ENCODE data around the gene FANCC. TPM values are rescaled to one million over a fixed set of nuclear protein-coding genes. Genes with fewer than 3 reads are reported as not detected.

FANCC gene
- total RNA-seq, 4 donors from 2014 or later, result 2.2 to 9.3 (median 6.5) TPM

DNA sequence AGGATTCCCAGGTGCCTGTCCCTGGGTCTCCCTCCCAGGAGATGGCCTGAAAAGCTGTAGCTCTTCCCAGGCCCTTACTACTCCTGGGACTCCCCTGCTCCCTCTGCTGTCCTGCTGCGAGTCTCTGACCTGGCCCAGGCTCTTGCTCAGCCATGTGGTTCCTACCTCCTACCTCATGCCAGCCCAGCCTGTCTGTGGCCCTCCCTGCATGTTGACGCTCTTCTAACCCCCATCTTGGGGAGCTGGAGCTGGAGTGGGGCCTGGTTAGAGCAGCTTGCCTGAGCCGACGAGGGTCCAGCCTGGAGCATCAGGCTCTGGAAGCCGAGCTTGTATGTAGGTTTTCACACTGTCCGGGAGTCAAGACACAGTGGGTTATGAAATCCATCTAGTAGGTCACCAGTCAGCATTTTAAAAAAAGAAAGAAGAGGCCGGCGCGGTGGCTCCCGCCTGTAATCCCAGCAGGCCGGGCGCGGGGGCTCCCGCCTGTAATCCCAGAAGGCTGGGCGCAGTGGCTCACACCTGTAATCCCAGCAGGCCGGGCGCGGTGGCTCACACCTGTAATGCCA, 244.4 kb downstream of the FANCC start:
- DNase-seq, result no peak
- TF ChIP-seq POLR2A (IDR thresholded peaks at IDR 0.05) (no peak), CTCF (IDR thresholded peaks at IDR 0.05) (peak in 1 of 6 experiments; percentile 44)
- Histone ChIP-seq H3K27ac (peak overlapping the region; percentile 61 to 97 (median 78)), H3K9me3 (no peaks in the 10 kb centered on the region), H3K27me3 (no peaks in the 10 kb centered on the region), H3K4me3 (peak overlapping the region in 1 of 4 donors; percentile 26), H3K36me3 (peaks cover 0 to 95% (median 8%) of the 10 kb centered on the region in 3 donors), H3K4me1 (peaks cover 28 to 100% (median 97%) of the 10 kb centered on the region in 3 donors)
- WGBS, 2 donors, result 68 to 70% methylated on average over 7 to 14 of the region's 18 CpGs
- intact Hi-C loops (cut with DNase I), result no loop called here

DNA sequence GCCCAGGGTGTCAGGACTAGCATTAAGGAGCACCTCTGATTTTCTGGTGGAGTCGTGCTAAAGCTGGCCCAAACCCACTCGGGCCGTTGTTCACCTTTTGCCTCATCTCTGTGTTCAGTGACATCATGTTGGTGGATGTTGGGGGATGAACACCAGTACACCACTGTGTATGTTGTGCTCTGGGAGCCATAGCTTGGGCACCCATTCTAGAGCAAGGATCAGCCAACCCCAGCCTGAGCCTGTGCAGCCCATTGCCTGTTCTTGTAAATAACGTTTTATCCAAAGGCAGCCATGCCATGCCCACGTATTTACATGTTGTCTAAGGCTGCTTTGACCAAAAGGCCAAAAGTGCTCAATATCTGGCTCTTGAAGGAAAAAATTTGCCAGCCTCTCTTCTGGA, 245.6 kb downstream of the FANCC start:
- TF ChIP-seq CTCF (IDR thresholded peaks at IDR 0.05) (no peak), POLR2A (IDR thresholded peaks at IDR 0.05) (no peak)
- intact Hi-C loops (cut with DNase I), result no loop called here
- Histone ChIP-seq H3K27me3 (no peaks in the 10 kb centered on the region), H3K27ac (peak overlapping the region; percentile 67 to 97 (median 80)), H3K36me3 (peaks cover 0 to 95% (median 8%) of the 10 kb centered on the region in 3 donors), H3K4me3 (no peak overlapping the region), H3K9me3 (no peaks in the 10 kb centered on the region), H3K4me1 (peaks cover 21 to 100% (median 94%) of the 10 kb centered on the region in 3 donors)
- DNase-seq, result no peak
- 41 to 75% methylated on average over 3 of the region's 5 CpGs for WGBS, 2 donors

DNA sequence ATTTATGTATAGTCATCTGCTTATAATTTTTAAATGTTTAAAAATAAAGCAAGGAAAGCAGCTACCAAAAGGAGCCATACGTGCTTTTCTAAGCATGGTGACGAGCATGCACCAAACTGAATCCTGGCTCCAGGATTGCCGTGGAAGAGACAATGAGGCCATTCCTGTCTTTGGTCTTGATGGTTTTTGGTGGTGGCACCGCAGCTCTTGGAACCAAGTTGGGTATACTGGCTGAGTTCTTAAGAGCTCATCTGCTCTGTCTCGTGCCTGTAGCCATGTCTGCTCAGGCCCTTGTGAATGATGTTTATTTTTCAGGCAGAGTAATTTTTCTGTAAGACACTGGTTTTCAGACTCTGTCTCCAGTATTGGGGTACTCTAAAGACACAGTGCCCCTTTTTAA, 246.1 kb downstream of the FANCC start:
- peaks cover 0 to 99% (median 8%) of the 10 kb centered on the region in 3 donors for H3K36me3 ChIP-seq

DNA sequence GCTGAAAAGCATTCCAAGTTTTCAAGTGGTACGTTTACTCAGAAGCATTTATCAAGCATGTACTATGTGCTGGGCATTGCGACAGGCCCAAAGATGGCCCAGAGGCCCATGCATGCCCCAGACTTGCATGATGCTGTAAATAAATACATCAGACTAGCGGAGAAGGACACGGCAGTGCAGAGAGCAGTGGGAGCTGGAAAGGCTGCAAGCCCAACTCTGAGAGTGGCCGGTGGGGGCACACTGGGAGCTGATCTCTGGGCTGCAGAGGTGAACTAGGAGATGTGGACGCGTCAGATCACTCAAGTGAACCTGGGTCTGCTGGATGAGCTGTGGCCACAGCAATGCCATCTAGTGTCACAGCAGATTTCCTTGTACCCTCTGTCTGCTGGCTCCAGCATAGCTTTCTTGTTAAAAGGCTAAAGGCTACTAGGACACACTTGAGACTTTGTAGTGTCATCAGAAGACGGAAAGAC, 246.9 kb downstream of the FANCC start:
- Histone ChIP-seq H3K4me1 (peaks cover 19 to 100% (median 93%) of the 10 kb centered on the region in 3 donors), H3K4me3 (no peak overlapping the region), H3K9me3 (no peaks in the 10 kb centered on the region), H3K36me3 (peaks cover 0 to 99% (median 8%) of the 10 kb centered on the region in 3 donors), H3K27ac (peak overlapping the region in 3 of 4 donors; percentile 79 to 97 (median 94)), H3K27me3 (no peaks in the 10 kb centered on the region)
- TF ChIP-seq POLR2A (IDR thresholded peaks at IDR 0.05) (no peak), CTCF (IDR thresholded peaks at IDR 0.05) (no peak)
- intact Hi-C loops (cut with DNase I), result no loop called here
- DNase-seq, result no peak
- 35 to 48% methylated on average over 8 of the region's 8 CpGs for WGBS, 2 donors

More for the DNA sequence above, 246.1 kb downstream of the FANCC start:
- Histone ChIP-seq H3K9me3 (no peaks in the 10 kb centered on the region), H3K27me3 (no peaks in the 10 kb centered on the region), H3K4me3 (no peak overlapping the region), H3K27ac (peak overlapping the region; percentile 67 to 97 (median 80)), H3K4me1 (peaks cover 18 to 100% (median 93%) of the 10 kb centered on the region in 3 donors)
- TF ChIP-seq CTCF (IDR thresholded peaks at IDR 0.05) (no peak), POLR2A (IDR thresholded peaks at IDR 0.05) (no peak)
- DNase-seq, result no peak
- 55 to 76% methylated on average over 5 of the region's 5 CpGs for WGBS, 2 donors
- intact Hi-C loops (cut with DNase I), result no loop called here

- DNase-seq, result no peak
- 22 to 24% methylated on average over 2 of the region's 2 CpGs for WGBS, 2 donors
- Histone ChIP-seq H3K27ac (peak overlapping the region; percentile 67 to 97 (median 86)), H3K36me3 (peaks cover 5 to 97% (median 8%) of the 10 kb centered on the region in 3 donors), H3K27me3 (no peaks in the 10 kb centered on the region), H3K4me1 (peaks cover 31 to 100% (median 93%) of the 10 kb centered on the region in 3 donors), H3K9me3 (no peaks in the 10 kb centered on the region), H3K4me3 (no peak overlapping the region)
- intact Hi-C loops (cut with DNase I), result loop anchor here (10.0 kb wide), 1 partner anchor 53 kb away; no protein-coding TSS in a partner anchor
- TF ChIP-seq CTCF (IDR thresholded peaks at IDR 0.05), result no peak
- TF ChIP-seq POLR2A (IDR thresholded peaks at IDR 0.05), result no peak
Measured at GRCh38 chr9:95067897-95068296, 249.6 kb downstream of the FANCC start.
